Renal pelvis (tissue), 4 donors: Measurements from ENCODE around the gene EPB41L2. TPM values are rescaled to one million over a fixed set of nuclear protein-coding genes. Genes with fewer than 3 reads are reported as not detected.

Experiments used
- DNase-seq: peaks from one replicate; pipeline ENCODE4 v3.0.0-alpha.2; 2013
- polyA plus RNA-seq, 3 donors: library from polyadenylated mRNA; unstranded; fragments of 120-200 nt; gene quantifications; one replicate each; pipeline ENCODE4 v1.2.1, GENCODE V29; 2013; ENCODE audit not compliant: insufficient read length in 3 of 3

The EPB41L2 gene
- polyA plus RNA-seq, 3 donors = 130 to 154 (median 144) TPM

- DNase-seq = peak; percentile 42
These were observed 190.6 kb downstream of the EPB41L2 start for GRCh38 chr6:130872250-130873095.

DNA sequence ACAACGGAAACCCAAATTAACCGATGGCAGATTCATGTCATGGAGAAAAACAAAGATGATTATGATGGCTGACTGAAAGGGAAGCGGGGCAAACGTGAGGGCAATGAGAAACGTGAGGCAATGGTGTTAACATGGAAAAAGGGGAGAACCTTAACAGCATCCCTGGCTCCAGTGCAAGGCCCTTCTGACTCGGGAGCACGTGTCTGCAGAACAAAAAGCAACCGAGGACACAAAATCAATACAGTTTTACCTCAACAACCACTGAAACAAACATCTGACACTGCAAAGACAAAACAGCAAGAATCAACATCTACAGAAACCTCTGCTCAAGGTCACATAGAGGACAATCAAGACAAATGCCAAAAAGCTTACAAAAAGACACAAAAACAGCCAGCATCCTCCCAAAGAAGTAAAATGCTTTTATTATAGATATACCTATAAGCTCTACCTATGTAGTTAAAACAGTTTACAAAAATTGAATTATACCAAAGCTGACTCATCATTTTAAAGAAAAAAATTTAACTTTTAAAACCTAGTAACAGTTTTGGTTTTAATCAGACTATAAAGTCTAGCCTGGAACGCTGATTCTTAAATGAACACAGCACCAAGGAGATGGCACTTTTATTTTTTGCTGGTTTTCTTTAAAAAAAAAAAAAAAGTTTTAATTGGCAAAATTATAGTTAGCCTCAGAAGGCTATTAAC lies 192.7 kb downstream of the EPB41L2 start:
- DNase-seq = no peak

DNA sequence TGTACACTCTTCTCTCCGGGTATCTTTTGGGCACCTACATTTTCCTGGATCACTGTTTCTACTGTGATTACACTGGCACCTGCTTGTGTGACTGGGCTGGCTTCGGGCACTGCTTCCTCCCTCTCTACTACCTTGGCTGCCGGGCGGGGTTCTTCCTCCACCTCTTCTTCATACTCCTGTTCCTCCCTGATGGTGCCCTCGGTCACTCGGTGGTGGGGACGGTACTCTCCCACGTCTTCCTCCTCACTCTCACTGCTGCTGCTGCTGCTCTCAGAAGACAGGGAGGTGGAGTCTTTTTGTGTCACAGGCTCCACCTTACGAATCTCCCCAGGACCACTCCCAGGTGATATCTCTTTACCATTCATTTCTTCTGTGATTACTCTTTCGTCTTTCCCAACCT lies 193.4 kb downstream of the EPB41L2 start:
- DNase-seq = no peak

DNA sequence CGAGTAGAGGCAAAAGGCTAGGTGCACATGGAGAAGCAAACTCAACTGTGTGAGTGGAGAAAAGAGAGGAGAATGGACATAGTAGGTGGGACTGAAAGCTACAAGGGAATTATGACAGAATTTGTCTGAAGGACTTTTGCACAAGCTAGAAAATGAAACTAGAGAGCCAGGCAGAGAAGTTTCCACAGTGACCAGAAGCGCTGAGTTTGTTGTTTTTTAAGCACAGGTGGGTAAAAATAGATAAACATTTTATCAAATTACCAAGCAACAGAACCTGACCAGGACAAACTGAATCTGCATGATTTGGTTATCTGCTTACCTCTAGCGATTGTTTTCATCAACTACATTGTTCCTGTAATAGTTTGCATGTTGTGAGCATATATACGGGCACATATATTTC lies 197.3 kb downstream of the EPB41L2 start:
- DNase-seq = no peak

- DNase-seq = no peak
These were observed 198.7 kb downstream of the EPB41L2 start for GRCh38 chr6:130864344-130864743.

- DNase-seq = no peak
These were observed 199.4 kb downstream of the EPB41L2 start for GRCh38 chr6:130863415-130864230.

GRCh38 chr6:130862370-130862769 lies 200.7 kb downstream of the EPB41L2 start:
- no peak for DNase-seq

DNA sequence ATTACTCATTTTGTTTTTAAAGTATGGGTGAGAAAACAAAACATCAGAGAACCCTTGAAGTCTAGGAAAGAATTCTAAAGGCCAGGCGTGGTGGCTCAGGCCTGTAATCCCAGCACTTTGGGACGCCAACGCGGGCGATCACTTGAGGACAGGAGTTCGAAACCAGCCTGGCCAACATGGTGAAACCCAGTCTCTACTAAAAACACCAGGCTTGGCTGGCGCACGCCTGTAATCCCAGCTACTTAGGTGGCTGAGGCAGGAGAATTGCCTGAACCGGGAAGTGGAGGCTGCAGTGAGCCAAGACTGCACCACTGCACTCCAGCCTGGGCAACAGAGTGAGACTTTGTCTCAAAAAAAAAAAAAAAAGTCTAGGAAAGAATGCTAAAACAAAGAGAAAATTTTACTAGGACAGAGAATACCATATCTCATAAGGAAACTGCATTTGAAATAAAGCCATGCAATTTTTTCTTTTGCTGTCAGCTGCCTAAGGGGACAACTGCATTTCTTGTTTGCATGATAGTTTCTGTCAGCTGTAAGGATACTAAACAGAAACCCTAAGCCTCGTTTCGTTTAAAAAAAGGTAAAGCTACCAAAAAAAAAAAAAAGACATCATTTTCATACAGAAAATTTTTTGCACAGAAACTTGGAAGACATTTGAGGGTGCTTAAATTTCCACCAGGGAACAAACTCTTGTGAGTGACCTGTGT lies 203.7 kb downstream of the EPB41L2 start:
- no peak for DNase-seq

DNA sequence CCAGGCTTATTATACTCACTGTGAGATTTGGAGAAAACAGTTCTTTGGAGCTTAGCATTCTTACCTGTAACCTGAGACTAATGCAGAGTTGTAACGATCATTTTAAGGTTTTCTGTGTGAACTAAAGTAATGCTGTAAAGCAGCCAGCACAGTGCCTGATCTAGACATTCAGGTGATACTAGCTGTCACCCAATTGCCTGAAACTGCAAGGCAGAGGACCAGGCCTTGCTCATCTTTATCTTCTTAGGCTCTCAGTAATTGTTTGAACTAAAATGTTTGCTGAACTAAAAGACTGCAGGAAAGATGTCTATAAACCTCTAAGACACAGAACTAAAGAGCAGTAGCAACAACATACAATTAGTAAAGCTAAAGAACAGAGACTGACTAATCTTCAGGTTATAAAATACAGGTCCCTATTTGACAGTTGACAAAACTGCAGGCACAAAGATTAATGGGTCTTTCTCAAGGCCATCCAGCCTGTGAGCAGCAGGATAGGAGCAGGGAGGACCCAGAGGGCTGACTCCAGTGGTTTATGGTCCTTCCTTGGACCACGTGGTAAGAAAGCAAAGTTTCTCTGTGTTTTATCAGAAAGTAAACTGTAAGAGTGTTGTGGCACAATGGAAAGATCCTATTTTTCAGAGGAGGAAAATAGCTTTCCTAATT lies 204.4 kb downstream of the EPB41L2 start:
- DNase-seq = no peak

DNA sequence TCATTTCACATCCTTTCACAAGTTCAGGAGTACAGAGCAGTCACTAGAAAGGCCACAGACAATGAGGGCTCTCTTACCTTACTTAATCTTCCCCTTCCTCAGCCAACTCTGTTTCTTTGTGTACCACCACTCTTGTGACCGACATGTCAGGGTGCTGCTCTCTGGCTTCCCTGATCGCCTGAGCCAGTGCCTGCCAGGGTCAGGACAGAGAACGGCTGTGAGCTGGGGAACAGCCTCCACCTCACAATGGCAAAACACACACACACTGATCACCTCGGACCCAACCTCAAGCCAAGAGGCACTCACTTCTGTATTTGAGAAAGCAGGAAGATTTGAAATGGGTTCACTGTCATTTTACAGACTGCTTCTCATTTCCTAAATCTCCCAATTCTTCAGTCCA lies 205.0 kb downstream of the EPB41L2 start:
- DNase-seq = no peak

DNA sequence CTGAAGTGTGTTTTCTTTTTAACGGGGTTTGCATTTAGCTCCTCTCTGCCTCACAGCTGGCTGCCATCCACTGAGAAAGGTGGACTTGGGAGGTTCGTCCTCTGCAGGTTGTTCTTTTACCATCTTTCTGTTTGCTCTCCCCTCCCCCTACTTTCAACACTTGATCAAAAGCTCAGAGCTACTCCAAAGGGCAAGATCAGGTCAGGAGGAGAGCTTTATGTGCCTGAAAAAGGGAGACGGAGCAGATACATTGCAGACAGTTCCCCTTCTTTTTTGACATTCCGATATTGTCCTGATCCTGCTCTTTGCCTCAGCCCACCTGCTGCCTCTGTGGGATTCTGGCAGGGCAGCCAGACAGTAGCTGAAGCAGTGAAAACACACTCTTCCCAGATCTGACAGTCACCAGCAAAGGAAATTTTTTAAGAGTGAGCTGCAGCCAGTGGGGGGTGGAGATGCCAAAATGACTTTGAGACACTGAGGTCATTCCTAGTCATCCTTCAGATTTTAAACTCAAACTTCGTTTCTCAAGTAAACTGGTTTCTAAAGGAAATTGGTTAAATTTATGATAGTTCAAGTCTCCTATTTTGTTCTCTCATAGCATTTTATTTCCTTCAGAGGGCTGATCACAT lies 209.4 kb downstream of the EPB41L2 start:
- no peak for DNase-seq

DNA sequence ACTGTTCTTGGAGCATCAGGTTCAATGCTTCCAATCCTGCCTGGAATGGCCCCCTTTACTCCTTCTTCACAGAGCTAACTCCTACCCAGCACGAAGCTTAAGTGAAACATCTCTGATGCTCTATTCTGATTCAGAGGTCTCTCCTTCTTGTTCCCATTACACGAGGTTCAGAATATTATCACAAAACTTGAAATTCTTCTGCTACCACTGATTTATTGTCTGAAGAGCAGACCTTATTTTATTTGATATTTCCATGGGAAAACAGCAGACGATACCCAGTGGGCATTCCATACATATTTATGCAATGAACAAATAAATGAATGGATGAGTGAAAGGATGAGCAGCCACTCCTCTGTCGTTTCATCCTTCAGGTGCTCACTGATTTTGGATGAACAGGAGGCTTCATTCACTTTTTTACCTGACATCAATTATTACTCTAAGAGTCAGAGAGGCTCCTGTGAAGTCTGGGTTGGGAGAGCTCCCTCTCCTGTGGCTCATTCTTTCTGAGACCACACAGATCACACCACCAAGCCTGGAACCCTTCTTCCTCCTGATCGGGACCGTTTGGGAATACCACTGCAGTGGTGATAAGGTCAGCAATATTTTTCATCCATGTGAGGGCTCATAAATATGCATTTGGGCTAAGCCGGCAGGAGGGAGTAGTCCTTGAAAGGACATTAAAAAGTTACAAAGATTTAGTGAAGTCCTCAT lies 210.0 kb downstream of the EPB41L2 start:
- DNase-seq = no peak

GRCh38 chr6:130851026-130851425 lies 212.0 kb downstream of the EPB41L2 start:
- no peak for DNase-seq

DNA sequence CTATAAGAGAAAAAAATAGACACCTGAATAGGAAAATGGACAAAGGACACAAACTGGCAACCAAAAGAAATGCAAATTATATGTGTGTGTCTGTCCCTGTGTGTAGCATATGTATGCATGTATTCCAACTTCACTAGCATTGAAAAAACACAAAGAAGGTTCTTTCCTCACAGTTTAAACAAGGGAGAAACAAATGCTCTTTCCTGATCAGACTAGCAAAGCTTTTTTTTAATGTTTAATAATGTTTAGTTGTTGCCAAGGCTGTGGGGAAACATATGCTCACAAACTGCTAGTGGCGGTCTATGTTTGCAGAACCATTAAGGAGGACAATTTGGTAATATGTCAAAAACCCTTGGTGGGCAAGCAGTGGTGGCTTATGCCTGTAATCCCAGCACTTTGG lies 213.5 kb downstream of the EPB41L2 start:
- DNase-seq = no peak

DNA sequence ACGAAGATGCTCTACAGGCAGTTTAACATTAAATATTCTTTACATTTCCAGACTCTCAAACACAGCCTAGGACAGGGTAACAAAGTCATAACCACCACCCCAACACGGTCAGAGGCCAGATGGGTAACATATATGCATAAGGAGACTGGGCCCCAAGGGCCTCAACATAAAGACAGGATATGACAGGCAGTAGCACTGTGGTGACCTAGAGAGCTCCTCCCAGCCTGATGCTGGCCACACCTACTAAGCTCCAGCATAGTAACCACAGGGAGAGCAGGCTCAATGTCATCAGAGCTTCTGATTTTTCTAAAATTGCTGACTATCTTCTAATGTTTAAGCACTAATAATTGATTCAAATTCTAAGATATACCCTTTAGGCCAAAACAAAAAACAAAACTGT lies 214.1 kb downstream of the EPB41L2 start:
- DNase-seq = no peak

DNA sequence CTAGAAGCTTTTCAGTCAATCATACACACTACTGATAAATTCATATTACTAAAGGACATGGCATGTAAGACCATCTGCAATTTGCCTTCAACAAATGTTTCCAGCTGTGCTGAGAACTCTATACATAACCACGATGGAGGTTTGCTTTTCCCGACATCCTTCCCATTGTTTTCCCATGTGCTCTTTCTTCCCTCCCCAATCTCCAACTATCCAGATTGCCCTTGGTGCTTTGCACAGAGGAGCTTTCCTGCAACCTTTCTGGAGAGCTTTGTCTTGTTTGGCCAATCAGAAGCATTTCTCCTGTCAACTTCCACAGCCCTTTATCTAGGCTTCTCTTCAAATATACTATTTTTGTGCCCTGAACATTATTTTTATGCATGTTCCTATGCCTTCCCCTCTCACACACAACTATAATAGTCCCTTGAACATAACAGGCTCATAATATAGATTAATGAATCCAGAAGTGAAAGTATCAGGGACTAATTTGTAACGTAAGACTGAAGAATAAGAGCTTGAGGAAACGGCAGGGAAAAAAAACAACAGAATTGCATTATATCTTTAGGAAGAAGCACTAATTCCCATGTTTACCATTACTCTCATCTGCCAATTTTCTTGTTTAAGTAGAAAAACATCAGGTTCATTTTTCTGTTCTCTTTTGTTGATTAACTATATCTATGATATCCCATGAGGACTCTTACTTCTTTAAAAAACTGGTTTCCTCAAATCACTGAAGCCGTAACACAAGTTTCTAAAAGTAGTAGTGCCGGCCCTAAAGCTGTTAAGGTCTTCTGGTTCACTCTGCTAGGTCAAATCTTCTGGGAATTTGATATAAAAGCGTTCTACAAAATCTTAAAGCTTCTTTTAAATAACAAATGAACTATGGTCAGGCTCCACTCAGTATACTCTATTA lies 215.8 kb downstream of the EPB41L2 start:
- no peak for DNase-seq

- DNase-seq = no peak
These were observed 216.5 kb downstream of the EPB41L2 start for GRCh38 chr6:130846501-130846900.

DNA sequence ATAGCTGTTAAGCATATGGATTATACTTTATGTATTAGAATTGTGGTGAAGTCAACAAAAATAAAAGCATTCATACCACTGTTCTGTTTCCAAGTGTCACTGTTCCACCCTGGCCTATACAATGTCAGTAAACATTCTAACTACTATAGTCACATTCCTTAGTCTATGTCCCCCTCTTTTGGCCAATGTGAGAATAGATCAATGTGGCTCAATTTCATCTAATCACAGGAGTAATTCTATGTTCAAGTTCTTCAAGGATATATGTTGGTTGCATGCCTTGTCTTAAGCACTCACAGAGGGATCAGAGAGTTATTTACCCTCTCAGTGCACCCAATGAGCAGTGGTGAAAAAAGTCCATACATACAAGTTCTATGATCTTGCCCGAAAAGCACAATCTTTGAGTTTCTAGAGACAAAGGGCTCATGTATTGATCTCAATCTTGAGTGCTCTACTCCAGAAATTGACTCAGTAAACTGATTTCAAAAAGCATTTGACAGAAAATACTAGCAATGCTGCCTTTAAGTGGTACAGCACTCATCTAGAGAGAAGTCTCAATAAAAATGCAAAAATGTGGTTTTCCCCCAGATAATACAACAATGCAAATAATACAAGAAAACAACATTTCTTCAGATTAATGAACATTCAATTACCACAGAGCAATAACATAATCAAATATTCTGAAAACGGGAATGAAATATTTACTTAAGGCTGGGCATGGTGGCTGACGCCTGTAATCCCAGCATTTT lies 219.3 kb downstream of the EPB41L2 start:
- DNase-seq = peak; percentile 40
